Astrocyte of the cerebellum (primary cell): Measurements from ENCODE around the gene RCOR3.
"Not testable (repeated sequence)": the region's sequence is repeated elsewhere in the genome, so short reads cannot be mapped to it uniquely, and the experiment has no call there.

Experiments
- DNase-seq: peaks from one replicate; pipeline ENCODE4 v3.0.0-alpha.2; 2011; ENCODE audit warnings: low read depth
- H3K4me3 ChIP-seq: 2 replicates; pipeline ENCODE4 v1.5.1; 2011; ENCODE audit warnings: mild to moderate bottlenecking, low read depth, low read length, moderate library complexity
- CTCF ChIP-seq: IDR thresholded peaks from 2 replicates; pipeline ENCODE4 v1.5.1; 2012; ENCODE audit warnings: low read length, low read depth, moderate library complexity, mild to moderate bottlenecking; ENCODE audit errors: missing control alignments
- in situ Hi-C: cut with HindIII; loops from 2 replicates; pipeline ENCODE4 v1.10.0; 2017; ENCODE audit warnings: low sequenced_read_pairs

RCOR3 gene

DNA sequence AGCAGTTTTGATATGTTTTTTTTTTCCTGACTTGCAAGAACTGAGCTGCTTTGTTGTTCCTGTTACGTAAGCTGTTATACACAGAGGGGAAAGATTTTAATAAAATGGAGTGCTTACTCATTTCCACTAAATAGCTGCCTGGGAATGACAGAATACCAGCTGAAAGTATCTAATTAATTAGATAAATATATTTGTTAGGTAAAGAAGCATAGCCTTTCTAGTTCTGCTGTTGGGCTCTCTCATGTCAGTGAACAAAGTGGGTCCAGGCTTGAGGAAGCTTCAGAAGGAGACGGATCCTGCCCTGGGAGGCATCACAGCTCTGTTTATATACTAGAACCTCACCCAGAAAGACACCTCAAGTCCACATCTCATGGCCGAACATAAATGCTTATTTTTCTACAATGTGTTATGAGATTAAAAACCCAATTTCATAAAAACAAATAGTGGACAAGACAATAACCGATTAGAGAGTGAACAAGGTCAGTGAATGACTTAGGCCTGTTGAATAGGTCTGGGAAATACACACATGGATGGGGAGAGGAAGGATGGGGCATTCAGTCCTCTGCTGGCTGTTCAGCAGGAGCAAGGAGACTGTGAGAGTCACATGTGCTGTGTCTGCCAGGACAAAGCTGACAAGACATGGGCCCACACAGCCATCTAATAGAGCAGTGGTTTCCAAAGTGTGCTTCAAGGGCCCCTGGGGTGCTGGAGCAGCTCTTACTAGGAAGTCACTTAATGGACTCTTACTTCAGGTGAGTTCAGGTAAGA is 88.1 kb downstream of the RCOR3 start:
- H3K4me3 ChIP-seq = no peak overlapping the region
- DNase-seq = no peak
- TF ChIP-seq CTCF = no peak
- in situ Hi-C loops = loop anchor here (25.0 kb wide), 2 partner anchors 165 to 290 kb away; no protein-coding TSS in a partner anchor

- no peak for TF ChIP-seq CTCF
- no peak for DNase-seq
- in situ Hi-C loops = loop anchor here (25.0 kb wide), 2 partner anchors 164 to 289 kb away; no protein-coding TSS in a partner anchor
- no peak overlapping the region for H3K4me3 ChIP-seq
Measured at GRCh38 chr1:211348547-211348946, 89.4 kb downstream of the RCOR3 start.

DNA sequence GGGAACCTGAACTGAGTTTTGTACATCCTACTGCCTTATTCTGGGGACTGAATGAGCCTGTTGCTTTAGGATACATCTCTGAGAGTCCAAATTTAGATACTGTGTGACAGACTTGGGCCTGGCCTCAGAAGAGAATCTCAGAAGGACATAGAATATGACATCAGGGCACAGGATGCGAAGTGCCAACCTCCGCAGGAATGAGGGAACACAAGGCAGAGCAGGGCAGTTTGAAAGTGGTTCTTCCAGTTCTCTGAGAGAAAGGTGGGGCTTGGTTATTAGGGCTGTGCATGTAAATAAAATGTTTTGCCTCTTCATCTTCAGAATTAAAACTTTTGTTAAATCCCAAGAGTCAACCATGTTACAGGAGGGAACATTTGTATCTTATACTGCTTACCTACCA is 90.6 kb downstream of the RCOR3 start:
- in situ Hi-C loops = loop anchor here (25.0 kb wide), 2 partner anchors 163 to 288 kb away; no protein-coding TSS in a partner anchor
- TF ChIP-seq CTCF = no peak
- H3K4me3 ChIP-seq = no peak overlapping the region
- no peak for DNase-seq

- DNase-seq, H3K4me3 ChIP-seq, in situ Hi-C loops: not testable (repeated sequence)
Measured at GRCh38 chr1:211352055-211352454, 92.9 kb downstream of the RCOR3 start.

DNA sequence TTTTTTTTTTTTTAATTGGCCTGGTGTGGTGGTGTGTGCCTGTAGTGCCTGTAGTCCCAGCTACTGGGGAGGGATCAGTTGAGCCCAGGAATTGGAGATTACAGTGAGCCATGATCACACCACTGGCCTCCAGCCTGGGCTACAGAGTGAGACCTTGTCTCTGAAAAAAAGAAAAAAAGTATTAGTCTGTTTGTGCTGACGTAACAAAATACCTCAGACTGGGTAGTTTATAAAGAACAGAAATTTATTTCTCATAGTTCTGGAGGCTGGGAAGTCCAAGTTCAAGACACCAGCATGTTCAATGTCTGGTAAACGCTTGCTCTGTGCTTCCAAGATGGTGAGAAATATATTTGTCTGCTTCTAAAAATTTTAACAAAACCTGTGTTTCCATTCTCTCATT is 93.3 kb downstream of the RCOR3 start:
- no peak for DNase-seq
- no peak for TF ChIP-seq CTCF
- in situ Hi-C loops = no loop called here
- H3K4me3 ChIP-seq = no peak overlapping the region

- no peak for DNase-seq
- TF ChIP-seq CTCF = peak; percentile 62
- H3K4me3 ChIP-seq = no peak overlapping the region
- in situ Hi-C loops = no loop called here
Measured at GRCh38 chr1:211352985-211353515, 93.9 kb downstream of the RCOR3 start.

GRCh38 chr1:211353562-211354212 is 94.5 kb downstream of the RCOR3 start:
- no peak for DNase-seq
- in situ Hi-C loops = no loop called here
- no peak overlapping the region for H3K4me3 ChIP-seq
- no peak for TF ChIP-seq CTCF
